Testis (tissue), 2 donors: ENCODE data around the gene OASL.

Experiments used
- POLR2A ChIP-seq: fragments of 450-650 bp; IDR thresholded peaks from one replicate; pipeline ENCODE4 v1.6.1; 2017; ENCODE audit warnings: antibody characterized with exemption, mild to moderate bottlenecking, moderate library complexity
- TF ChIP-seq, protein P1 (sequence below), 3 experiments: fragments of 450-650 bp in 2 of 3; fragments of 200-600 bp in 1 of 3; sonication (generic) in 1 of 3; IDR thresholded peaks; one replicate each; pipeline ENCODE4 v1.5.1; 2016 to 2019; ENCODE audit warnings: antibody characterized with exemption in 3 of 3, mild to moderate bottlenecking in 2 of 3, moderate library complexity in 1 of 3

DNA sequence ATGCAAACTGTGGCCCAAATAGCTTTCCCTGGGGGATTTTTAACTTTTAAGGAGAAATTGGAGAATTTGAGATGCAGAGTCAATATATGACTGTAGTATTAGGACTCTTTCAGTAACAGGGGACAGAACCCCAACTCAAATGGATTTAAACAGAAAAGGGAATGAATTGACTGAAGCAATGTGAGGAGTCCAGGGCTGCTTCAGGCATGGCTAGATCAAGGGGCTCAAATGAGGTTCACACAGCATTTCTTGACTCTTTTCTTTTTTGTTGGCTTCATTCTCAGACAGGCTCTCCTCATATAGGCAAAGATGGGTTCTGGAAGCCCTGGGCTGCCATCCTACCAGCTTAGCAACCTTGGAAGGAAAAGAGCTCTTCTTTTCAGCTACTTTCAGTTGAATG, 47.1 kb downstream of the OASL start:
- TF ChIP-seq, protein P1, sequence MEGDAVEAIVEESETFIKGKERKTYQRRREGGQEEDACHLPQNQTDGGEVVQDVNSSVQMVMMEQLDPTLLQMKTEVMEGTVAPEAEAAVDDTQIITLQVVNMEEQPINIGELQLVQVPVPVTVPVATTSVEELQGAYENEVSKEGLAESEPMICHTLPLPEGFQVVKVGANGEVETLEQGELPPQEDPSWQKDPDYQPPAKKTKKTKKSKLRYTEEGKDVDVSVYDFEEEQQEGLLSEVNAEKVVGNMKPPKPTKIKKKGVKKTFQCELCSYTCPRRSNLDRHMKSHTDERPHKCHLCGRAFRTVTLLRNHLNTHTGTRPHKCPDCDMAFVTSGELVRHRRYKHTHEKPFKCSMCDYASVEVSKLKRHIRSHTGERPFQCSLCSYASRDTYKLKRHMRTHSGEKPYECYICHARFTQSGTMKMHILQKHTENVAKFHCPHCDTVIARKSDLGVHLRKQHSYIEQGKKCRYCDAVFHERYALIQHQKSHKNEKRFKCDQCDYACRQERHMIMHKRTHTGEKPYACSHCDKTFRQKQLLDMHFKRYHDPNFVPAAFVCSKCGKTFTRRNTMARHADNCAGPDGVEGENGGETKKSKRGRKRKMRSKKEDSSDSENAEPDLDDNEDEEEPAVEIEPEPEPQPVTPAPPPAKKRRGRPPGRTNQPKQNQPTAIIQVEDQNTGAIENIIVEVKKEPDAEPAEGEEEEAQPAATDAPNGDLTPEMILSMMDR (IDR thresholded peaks at IDR 0.05) = no peak
- TF ChIP-seq POLR2A = no peak
